SJSA1 (cell line): ENCODE data around the gene SMYD3. TPM values are rescaled to one million over a fixed set of nuclear protein-coding genes. Genes with fewer than 3 reads are reported as not detected.

Experiments used
- DNase-seq, 2 experiments: peaks; one replicate each; pipeline ENCODE4 v3.0.0-alpha.2; 2015 to 2020; ENCODE audit warnings: low spot score in 2 of 2, low read depth in 1 of 2
- H3K27ac ChIP-seq: fragments of 250-450 bp; sonication (Bioruptor Pico); 2 replicates; pipeline ENCODE4 v1.5.1; 2020; ENCODE audit warnings: mild to moderate bottlenecking, moderate library complexity
- H3K27me3 ChIP-seq: fragments of 250-450 bp; sonication (Bioruptor Pico); replicated peaks from 2 replicates; pipeline ENCODE4 v1.5.1; 2020; ENCODE audit warnings: mild to moderate bottlenecking, moderate library complexity
- H3K36me3 ChIP-seq: fragments of 250-450 bp; sonication (Bioruptor Pico); 2 replicates; pipeline ENCODE4 v1.5.1; 2020; ENCODE audit warnings: mild to moderate bottlenecking
- H3K4me1 ChIP-seq: fragments of 250-450 bp; sonication (Bioruptor Pico); replicated peaks from 2 replicates; pipeline ENCODE4 v1.6.1; 2021; ENCODE audit warnings: mild to moderate bottlenecking
- H3K4me3 ChIP-seq: fragments of 250-450 bp; sonication (Bioruptor Pico); 2 replicates; pipeline ENCODE4 v1.5.1; 2020; ENCODE audit warnings: mild to moderate bottlenecking
- H3K9me3 ChIP-seq: fragments of 250-450 bp; sonication (Bioruptor Pico); replicated peaks from 2 replicates; pipeline ENCODE4 v1.5.1; 2020; ENCODE audit warnings: mild to moderate bottlenecking
- total RNA-seq: library from RNA; depleted of rRNA; stranded (reverse); fragments of >200 nt; shearing (Covaris generic); gene quantifications from 2 replicates; pipeline ENCODE4 v1.2.3, GENCODE V29; 2014

Gene SMYD3
- total RNA-seq, 1 experiment from 2014 or later: 38.5 TPM

GRCh38 chr1:245997471-245998258, 509.4 kb downstream of the SMYD3 start:
- Histone ChIP-seq H3K27ac (no peak overlapping the region), H3K4me1 (peaks cover 13% of the 10 kb centered on the region), H3K27me3 (no peaks in the 10 kb centered on the region), H3K36me3 (no peaks in the 10 kb centered on the region), H3K9me3 (no peaks in the 10 kb centered on the region), H3K4me3 (no peak overlapping the region)
- no peak for DNase-seq

- no peak overlapping the region for H3K4me3 ChIP-seq
- peaks cover 11% of the 10 kb centered on the region for H3K4me1 ChIP-seq
- H3K27ac ChIP-seq: no peak overlapping the region
- H3K36me3 ChIP-seq: no peaks in the 10 kb centered on the region
- no peaks in the 10 kb centered on the region for H3K27me3 ChIP-seq
- no peak for DNase-seq
- no peaks in the 10 kb centered on the region for H3K9me3 ChIP-seq
Measured at GRCh38 chr1:245996811-245997210, 510.3 kb downstream of the SMYD3 start.

- Histone ChIP-seq H3K4me1 (peaks cover 4% of the 10 kb centered on the region; the same call in 1 of the 2 replicates), H3K27ac (no peak overlapping the region), H3K9me3 (no peaks in the 10 kb centered on the region), H3K4me3 (no peak overlapping the region), H3K27me3 (no peaks in the 10 kb centered on the region), H3K36me3 (no peaks in the 10 kb centered on the region)
- no peak for DNase-seq
Measured at GRCh38 chr1:245995474-245995873, 511.6 kb downstream of the SMYD3 start.

- no peak for DNase-seq
- no peaks in the 10 kb centered on the region for H3K9me3 ChIP-seq
- H3K36me3 ChIP-seq: no peaks in the 10 kb centered on the region
- peaks cover 11% of the 10 kb centered on the region for H3K4me1 ChIP-seq
- H3K27ac ChIP-seq: no peak overlapping the region
- H3K27me3 ChIP-seq: no peaks in the 10 kb centered on the region
- no peak overlapping the region for H3K4me3 ChIP-seq
Measured at GRCh38 chr1:245991266-245991665, 515.8 kb downstream of the SMYD3 start.

- no peaks in the 10 kb centered on the region for H3K27me3 ChIP-seq
- no peak overlapping the region for H3K4me3 ChIP-seq
- no peaks in the 10 kb centered on the region for H3K9me3 ChIP-seq
- H3K27ac ChIP-seq: no peak overlapping the region
- DNase-seq: no peak
- no peaks in the 10 kb centered on the region for H3K36me3 ChIP-seq
- peaks cover 14% of the 10 kb centered on the region for H3K4me1 ChIP-seq
Measured at GRCh38 chr1:245990315-245991022, 516.6 kb downstream of the SMYD3 start.

- Histone ChIP-seq H3K27me3 (no peaks in the 10 kb centered on the region), H3K4me3 (no peak overlapping the region), H3K27ac (no peak overlapping the region), H3K36me3 (no peaks in the 10 kb centered on the region), H3K4me1 (peaks cover 27% of the 10 kb centered on the region), H3K9me3 (no peaks in the 10 kb centered on the region)
- no peak for DNase-seq
Measured at GRCh38 chr1:245988393-245989078, 518.5 kb downstream of the SMYD3 start.

- no peak for DNase-seq
- Histone ChIP-seq H3K9me3 (no peaks in the 10 kb centered on the region), H3K4me3 (no peak overlapping the region), H3K27me3 (no peaks in the 10 kb centered on the region), H3K36me3 (no peaks in the 10 kb centered on the region), H3K27ac (no peak overlapping the region), H3K4me1 (peaks cover 27% of the 10 kb centered on the region)
Measured at GRCh38 chr1:245987997-245988392, 519.1 kb downstream of the SMYD3 start.

- no peaks in the 10 kb centered on the region for H3K27me3 ChIP-seq
- no peaks in the 10 kb centered on the region for H3K36me3 ChIP-seq
- peaks cover 27% of the 10 kb centered on the region for H3K4me1 ChIP-seq
- DNase-seq: no peak
- H3K27ac ChIP-seq: no peak overlapping the region
- H3K4me3 ChIP-seq: no peak overlapping the region
- H3K9me3 ChIP-seq: no peaks in the 10 kb centered on the region
Measured at GRCh38 chr1:245987577-245987976, 519.5 kb downstream of the SMYD3 start.

- Histone ChIP-seq H3K27ac (no peak overlapping the region), H3K9me3 (no peaks in the 10 kb centered on the region), H3K4me1 (peaks cover 27% of the 10 kb centered on the region), H3K4me3 (no peak overlapping the region), H3K27me3 (no peaks in the 10 kb centered on the region), H3K36me3 (no peaks in the 10 kb centered on the region)
- no peak for DNase-seq
Measured at GRCh38 chr1:245987219-245987545, 519.9 kb downstream of the SMYD3 start.

GRCh38 chr1:245986404-245987218, 520.5 kb downstream of the SMYD3 start:
- no peaks in the 10 kb centered on the region for H3K9me3 ChIP-seq
- no peak overlapping the region for H3K4me3 ChIP-seq
- no peaks in the 10 kb centered on the region for H3K36me3 ChIP-seq
- DNase-seq: peak in 1 of 2 experiments; percentile 63
- H3K4me1 ChIP-seq: peaks cover 27% of the 10 kb centered on the region
- H3K27me3 ChIP-seq: no peaks in the 10 kb centered on the region
- H3K27ac ChIP-seq: no peak overlapping the region

- Histone ChIP-seq H3K4me3 (no peak overlapping the region), H3K27ac (no peak overlapping the region), H3K9me3 (no peaks in the 10 kb centered on the region), H3K4me1 (peaks cover 27% of the 10 kb centered on the region), H3K36me3 (no peaks in the 10 kb centered on the region), H3K27me3 (no peaks in the 10 kb centered on the region)
- peak in 1 of 2 experiments; percentile 35 for DNase-seq
Measured at GRCh38 chr1:245984390-245985155, 522.5 kb downstream of the SMYD3 start.

GRCh38 chr1:245983294-245983967, 523.6 kb downstream of the SMYD3 start:
- Histone ChIP-seq H3K27me3 (no peaks in the 10 kb centered on the region), H3K4me1 (peaks cover 27% of the 10 kb centered on the region), H3K36me3 (no peaks in the 10 kb centered on the region), H3K27ac (no peak overlapping the region), H3K9me3 (no peaks in the 10 kb centered on the region), H3K4me3 (no peak overlapping the region)
- DNase-seq: no peak
